Amygdala (tissue), 56 donors: ENCODE measurements around the gene VEZT.
"Not testable (repeated sequence)": the region's sequence is repeated elsewhere in the genome, so short reads cannot be mapped to it uniquely, and the experiment has no call there.

ENCODE experiments used
- DNase-seq, 56 donors: peaks; one replicate each; lab custom pipeline; 2025; lab: John Stamatoyannopoulos, UW

VEZT gene

DNA sequence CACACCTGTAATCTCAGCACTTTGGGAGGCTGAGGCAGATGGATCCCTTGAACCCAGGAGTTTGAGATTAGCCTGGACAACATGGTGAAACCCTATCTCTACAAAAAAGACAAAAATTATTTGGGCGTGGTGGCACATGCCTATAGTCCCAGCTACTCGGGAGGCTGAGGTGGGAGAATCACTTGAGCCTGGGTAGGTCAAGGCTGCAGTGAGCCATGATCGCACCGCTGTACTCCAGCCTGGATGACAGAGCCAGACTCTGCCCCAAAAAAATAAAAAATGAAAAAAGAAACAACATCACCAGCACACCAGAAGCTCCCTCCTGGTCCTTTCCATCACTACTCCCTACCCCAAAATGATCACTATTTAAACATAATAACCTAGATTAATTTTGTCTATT lies 2.6 kb downstream of the VEZT start:
- DNase-seq = no peak

DNA sequence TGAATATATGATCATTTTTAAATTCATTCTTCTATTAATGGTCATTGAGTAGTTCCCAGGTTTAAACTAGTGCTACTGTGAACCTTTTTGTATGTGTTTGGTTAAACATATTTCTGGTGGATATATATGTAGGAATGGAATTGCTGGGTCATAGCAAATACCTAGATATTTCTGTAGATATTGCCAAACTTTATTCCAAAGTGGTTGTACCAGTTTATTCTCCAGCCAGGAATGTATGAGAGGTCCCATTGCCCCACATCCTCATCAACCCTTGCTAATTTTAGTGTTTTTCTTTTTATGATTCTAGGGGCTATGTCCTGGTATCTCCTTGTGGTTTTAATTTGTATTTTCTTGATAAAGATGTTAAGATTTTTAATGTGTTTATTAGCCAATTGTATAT lies 3.1 kb downstream of the VEZT start:
- no peak for DNase-seq

GRCh38 chr12:95224202-95225170 lies 6.9 kb downstream of the VEZT start:
- DNase-seq = no peak

- DNase-seq = no peak
These were observed 8.1 kb downstream of the VEZT start for GRCh38 chr12:95225645-95226212.

- no peak for DNase-seq
These were observed 10.3 kb downstream of the VEZT start for GRCh38 chr12:95227818-95228356.

- DNase-seq = no peak
These were observed 11.0 kb downstream of the VEZT start for GRCh38 chr12:95228617-95229016.

- DNase-seq = no peak
These were observed 12.0 kb downstream of the VEZT start for GRCh38 chr12:95229636-95230035.

GRCh38 chr12:95230313-95230712 lies 12.7 kb downstream of the VEZT start:
- DNase-seq = no peak

DNA sequence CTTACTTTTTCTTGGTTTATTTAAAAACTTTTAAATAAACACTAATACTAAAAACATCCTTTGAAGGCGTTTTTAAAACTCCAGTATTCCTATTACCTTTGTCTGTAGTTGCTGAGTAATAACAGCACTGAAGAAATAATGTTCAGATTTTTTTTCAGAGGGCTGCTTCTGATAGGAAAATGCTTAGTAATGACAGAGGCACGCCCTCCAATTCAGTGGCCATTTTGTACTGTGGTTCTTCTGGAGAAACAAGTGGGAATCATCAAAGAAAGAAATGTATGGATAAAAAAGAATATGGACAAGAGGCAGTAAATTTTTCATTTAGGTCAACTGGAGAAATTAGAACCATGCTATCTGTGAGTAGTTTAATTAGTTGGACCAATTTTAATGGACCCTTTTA lies 13.6 kb downstream of the VEZT start:
- DNase-seq = no peak

GRCh38 chr12:95234187-95234586 lies 16.6 kb downstream of the VEZT start:
- DNase-seq = not testable (repeated sequence)

DNA sequence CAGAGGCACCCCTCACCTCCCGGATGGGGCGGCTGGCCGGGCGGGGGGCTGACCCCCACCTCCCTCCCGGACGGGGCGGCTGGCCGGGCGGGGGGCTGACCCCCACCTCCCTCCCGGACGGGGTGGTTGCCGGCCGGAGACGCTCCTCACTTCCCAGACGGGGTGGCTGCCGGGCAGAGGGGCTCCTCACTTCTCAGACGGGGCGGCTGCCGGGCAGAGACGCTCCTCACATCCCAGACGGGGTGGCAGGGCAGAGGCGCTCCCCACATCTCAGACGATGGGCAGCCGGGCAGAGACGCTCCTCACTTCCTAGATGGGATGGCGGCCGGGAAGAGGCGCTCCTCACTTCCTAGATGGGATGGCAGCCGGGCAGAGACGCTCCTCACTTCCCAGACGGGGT lies 18.0 kb downstream of the VEZT start:
- DNase-seq = not testable (repeated sequence)

DNA sequence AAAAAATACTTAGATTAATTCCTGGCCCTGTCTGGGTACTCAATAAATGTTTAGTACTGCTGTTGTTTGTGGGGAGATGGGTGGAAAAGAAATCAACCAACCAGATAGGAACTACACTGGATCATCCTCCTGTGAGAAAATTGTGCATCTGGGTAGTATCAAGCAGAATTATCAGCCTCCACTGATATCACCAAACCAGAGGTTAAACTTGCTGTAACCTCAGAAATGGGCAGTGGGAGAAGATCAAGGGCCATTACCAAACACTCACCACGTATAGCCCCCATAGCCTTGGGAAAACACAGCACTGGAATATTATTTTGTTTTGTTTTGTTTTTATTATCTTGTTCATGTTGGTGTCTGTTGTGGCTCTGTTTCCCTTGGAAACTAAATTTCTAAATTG lies 19.7 kb downstream of the VEZT start:
- no peak for DNase-seq

- DNase-seq = no peak
These were observed 20.5 kb downstream of the VEZT start for GRCh38 chr12:95238150-95238549.

DNA sequence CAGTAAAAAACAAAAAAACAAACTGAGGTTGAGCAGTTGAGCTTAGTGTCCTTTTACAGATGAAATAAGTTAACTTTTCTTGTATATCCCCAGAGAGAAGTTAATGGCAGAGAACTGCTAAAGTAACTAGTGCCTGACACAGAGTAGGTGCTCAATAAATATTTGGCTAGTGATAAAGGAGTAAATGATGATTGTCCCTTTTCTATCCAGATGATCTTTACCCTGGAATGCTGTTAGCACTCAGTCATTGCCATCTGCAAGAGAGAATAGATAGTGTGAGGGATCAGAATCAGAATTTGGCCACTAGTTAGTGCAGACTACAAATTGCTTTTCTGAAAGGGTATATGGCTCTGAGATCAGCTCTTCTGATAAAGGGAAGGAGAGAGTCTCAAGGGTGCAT lies 21.6 kb downstream of the VEZT start:
- no peak for DNase-seq

- DNase-seq = not testable (repeated sequence)
These were observed 22.2 kb downstream of the VEZT start for GRCh38 chr12:95239835-95240234.

- DNase-seq = no peak
These were observed 22.9 kb downstream of the VEZT start for GRCh38 chr12:95240556-95240955.

DNA sequence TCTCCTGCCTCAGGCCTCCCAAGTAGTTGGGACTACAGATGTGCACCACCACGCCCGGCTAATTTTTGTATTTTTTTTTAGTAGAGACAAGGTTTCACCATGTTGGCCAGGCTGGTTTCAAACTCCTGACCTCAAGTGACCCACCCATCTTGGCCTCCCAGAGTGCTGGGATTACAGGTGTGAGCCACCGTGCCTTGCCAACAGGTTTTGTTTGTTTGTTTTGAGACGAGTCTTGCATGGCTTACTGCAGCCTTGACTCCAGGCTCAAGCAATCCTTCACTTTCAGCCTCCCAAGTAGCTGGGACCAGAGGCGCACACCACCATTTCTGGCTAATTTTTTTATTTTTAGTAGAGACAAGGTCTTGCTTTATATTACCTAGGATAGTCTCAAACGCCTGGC lies 23.5 kb downstream of the VEZT start:
- DNase-seq = not testable (repeated sequence)

- DNase-seq = no peak
These were observed 24.3 kb downstream of the VEZT start for GRCh38 chr12:95241761-95242506.

- no peak for DNase-seq
These were observed 26.0 kb downstream of the VEZT start for GRCh38 chr12:95243497-95244183.

GRCh38 chr12:95244350-95244749 lies 26.7 kb downstream of the VEZT start:
- no peak for DNase-seq
